ENCODE data around the gene GNAT3. TPM values are rescaled to one million over a fixed set of nuclear protein-coding genes. Genes with fewer than 3 reads are reported as not detected.

Gene GNAT3
- not detected in 2 replicates for total RNA-seq (2014; rRNA removed; shearing (Covaris generic))

GRCh38 chr7:80511964-80512363, at the start of gene GNAT3:
Gene GNAT3 (minus strand): TSS chr7:80512064. CDS start chr7:80511926, 138 bp downstream.
- no peak for DNase-seq (ENCODE audit: low spot score)

DNA sequence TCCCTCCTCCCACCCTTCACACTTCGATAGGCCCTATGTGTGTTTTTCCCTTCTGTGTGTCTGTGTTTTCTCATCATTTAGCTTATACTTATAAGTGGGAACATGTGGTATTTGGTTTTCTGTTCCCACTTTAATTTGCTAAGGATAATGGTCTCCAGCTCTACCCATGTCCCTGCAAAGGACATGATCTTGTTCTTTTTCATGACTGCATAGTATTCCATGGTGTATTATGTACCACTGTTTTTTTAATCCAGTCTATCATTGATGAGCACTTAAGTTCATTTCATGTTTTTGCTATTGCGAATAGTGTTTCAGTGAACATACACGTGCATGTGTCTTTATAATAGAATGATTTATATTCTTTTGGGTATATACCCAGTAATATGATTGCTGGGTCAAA, 46.3 kb upstream of the GNAT3 start:
- no peak for DNase-seq (ENCODE audit: low spot score)

DNA sequence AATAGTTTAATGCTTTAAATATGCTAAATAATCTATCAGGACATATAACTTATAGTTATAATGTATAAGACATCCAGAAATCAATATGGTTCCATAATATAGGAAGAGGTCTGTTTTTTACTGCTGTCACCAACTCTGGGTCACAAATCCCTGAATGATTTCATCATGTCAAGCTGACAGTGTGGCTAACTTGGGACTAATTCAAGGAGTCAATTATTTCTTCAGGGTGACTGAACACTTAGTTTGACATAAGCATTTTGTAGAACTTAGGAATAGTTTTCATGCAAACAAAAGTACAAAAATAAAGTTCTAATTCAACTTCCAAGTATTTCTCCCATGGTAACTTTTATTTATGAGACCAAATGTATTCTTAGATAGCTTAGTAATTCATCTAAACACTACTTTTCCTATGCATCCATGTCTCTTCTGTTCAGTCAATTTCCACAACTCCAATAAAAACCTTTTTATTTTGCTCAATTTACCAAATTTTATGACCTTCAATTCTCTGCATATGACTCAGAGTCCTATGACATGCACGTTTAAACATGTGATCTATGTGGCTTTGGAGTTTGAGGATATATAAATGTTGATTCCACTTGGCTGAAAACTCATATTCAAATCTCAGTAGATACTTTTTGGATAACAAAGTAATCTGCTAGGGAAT, 40.3 kb upstream of the GNAT3 start:
- peak; percentile 11 for DNase-seq (ENCODE audit: low spot score)

- no peak for DNase-seq (ENCODE audit: low spot score)
These were observed 38.1 kb upstream of the GNAT3 start for GRCh38 chr7:80550005-80550404.

GRCh38 chr7:80548840-80549530, 37.1 kb upstream of the GNAT3 start:
- DNase-seq (ENCODE audit: low spot score): no peak

DNA sequence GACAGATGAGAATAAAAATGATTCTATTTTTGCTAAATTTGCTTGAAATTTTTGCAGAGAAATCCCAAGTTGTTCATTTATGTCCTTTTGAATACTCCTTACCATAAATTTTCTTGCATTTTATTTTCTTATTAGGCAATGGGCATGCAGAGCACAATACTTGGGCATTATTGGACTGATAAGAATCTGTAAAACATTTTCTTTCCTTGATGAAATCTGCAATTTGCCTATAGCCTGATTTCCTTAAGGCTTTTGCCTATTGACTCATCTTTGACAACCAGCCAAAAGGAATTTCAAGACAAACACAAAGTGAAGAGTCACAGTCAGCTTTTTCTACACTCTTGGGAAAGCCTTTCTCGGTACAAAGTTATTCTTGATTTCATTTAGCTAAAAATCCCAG, 30.5 kb upstream of the GNAT3 start:
- DNase-seq (ENCODE audit: low spot score): peak; percentile 62

- no peak for DNase-seq (ENCODE audit: low spot score)
These were observed 29.0 kb upstream of the GNAT3 start for GRCh38 chr7:80540836-80541235.

GRCh38 chr7:80537091-80537490, 25.2 kb upstream of the GNAT3 start:
- no peak for DNase-seq (ENCODE audit: low spot score)

DNA sequence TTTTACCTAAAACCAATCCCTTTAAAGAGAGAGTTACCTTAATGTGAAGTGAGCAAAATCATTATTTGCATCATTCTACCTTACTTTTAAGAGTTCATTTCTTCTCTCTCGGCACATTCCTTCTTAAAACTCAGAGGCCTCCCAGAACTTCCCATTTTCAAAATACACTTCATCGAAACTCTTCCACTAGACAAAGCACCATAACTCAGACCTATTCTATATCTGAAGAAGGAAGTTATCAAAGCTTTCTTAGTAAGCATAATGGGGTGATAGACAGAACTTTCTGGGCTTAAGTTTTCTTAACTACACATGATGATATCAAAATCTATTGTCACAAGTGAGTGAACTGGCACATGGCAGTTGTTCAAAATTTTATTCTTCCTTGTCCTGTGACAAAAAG, 24.6 kb upstream of the GNAT3 start:
- no peak for DNase-seq (ENCODE audit: low spot score)

DNA sequence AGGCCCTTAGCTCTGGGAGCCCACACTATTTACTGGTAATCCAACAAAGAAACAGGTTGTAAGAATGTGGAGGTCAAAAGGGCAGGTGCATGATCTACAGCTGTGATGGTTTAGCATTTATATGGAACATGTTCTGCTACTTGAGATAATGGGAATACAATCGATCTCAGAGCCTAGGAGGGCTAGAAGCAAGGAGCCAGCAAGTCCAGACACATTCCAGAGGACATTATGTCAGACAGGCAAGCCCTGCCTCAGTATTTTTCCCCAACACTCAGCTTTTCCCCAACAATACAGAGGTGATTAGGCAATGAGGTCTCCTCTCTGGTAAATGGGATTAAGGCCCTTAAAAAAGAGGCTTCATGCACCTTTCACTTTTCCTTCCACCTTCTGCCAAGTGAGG, 21.4 kb upstream of the GNAT3 start:
- DNase-seq (ENCODE audit: low spot score): no peak

DNA sequence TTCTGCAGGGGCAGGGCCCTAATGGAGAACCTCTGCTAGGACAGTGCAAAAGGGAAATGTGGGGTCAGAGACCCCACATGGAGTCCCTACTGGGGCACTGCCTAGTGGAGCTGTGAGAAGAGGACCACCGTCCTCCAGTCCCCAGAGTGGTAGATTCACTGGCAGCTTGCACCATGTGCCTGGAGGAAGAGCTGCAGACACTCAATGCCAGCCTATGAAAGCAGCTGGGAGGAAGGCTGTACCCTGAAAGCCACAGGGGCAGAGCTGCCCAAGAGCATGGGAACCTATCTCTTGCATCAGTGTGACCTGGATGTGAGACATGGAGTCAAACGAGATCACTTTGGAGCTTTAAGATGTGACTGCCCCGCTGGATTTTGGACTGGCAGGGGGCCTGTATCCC, 20.3 kb upstream of the GNAT3 start:
- DNase-seq (ENCODE audit: low spot score): no peak

- no peak for DNase-seq (ENCODE audit: low spot score)
These were observed 18.3 kb upstream of the GNAT3 start for GRCh38 chr7:80530136-80530535.

DNA sequence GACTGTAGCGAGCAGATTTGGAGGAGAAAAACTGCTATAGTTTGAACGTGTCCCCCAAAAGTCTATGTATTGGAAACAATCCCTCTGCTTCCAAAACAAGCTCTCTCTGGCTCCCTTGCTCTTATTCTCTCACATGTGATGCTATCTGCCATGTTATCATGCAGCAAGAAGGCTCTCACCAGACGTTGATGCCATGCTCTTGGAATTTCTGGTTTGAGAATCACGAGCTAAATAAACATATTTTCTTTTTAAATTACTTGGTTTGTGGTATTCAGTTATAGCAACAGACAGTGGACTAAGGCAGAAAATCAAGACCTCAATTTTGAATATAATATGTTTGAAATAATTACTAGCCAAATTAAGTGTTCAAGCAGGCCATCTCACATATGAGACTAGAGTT, 17.5 kb upstream of the GNAT3 start:
- DNase-seq (ENCODE audit: low spot score): no peak

DNA sequence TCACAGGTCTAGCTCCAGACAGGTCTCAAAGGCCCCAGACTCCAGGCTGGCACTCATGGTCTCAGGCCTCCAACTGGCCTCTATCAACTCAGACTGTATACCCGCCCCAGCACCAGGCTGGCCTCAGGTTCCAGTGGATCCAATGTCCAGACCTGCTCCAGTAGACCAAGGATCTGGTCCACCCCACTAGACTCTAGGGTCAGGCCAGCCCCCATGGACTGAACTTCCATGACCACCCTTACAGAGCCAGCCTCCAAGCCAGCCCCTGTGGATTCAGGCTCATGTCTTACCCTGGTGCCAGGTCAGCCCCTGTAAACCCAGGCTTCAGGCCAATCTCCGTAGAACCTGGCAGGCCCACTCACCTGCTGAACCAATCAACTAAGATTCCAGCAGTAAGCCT, 16.8 kb upstream of the GNAT3 start:
- DNase-seq (ENCODE audit: low spot score): no peak

DNA sequence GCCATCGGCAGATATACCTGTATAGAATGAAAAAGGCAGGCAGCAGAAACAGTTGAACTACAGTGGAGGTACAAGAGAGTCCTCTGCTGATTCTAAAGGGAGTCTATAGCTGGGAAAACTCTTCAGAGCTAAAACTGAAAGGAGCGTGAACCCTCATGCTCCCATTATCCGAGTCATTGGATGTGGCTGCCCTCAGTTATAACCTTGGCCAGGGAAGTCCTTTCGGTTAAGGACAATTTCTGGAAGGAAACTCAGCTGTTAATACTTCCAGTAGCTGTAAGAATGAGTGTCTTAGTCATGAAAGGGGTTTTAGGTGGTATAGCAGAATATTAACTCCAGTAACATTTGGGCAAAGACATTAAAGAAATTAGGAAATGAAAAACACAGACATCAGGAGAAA, 14.6 kb upstream of the GNAT3 start:
- DNase-seq (ENCODE audit: low spot score): no peak

DNA sequence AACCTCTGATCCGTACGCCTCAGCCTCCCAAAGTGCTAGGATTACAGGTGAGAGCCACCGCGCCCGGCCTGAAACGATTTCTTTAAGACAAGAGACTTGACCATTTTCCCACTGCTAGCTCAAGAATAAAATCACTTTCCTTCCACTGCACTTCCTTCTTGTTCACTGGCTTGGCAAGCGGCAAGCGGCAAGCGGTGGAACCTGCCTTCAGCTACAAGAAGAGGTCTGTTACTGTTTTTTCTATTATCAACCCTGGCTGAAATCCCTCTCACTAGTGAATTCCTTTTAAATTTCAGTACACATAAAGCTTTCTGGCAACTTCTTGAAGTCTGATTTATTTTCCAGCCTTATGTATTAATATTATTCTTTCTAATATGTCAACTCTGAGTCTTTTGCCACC, 12.8 kb upstream of the GNAT3 start:
- no peak for DNase-seq (ENCODE audit: low spot score)

- no peak for DNase-seq (ENCODE audit: low spot score)
These were observed 9.9 kb upstream of the GNAT3 start for GRCh38 chr7:80521809-80522208.

DNA sequence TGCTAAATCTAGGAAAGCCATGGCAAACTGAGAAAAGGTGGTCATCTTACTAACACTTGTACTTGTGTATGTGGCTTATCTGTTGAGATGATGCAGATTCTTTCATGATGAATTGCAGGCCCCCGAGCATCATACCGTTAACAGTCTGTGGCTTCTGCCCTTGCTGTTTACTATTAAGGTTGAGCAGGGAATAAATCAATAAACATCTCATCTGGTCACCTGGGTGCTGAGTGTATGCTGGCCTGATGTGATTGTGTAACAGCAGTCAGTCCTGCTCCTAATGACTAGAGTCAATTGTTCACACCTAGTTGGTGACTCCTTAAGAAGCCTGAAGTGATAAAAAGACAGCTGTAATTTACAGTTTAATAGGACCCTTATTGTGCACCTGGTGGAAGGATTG, 8.3 kb upstream of the GNAT3 start:
- no peak for DNase-seq (ENCODE audit: low spot score)

GRCh38 chr7:80517282-80517747, 5.5 kb upstream of the GNAT3 start:
- no peak for DNase-seq (ENCODE audit: low spot score)

DNA sequence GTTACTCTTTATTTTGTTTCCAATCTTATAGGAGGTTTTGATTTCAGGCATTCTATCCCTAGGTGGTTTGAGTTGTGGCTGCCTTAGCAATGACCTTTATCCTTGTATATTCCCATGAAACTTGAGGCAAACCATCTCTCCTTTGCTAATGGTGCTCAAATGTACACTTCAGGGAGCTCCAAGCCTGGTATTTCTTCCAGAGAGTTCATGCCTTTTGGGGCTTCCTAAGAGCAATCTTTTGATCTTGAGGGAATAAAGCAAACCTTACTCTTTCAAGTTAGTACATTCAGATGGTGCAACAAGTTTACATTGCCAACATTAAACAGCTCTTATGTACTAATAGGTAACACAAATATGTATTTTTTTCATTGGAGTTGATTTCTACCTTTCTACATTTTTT, 3.4 kb upstream of the GNAT3 start:
- no peak for DNase-seq (ENCODE audit: low spot score)

DNA sequence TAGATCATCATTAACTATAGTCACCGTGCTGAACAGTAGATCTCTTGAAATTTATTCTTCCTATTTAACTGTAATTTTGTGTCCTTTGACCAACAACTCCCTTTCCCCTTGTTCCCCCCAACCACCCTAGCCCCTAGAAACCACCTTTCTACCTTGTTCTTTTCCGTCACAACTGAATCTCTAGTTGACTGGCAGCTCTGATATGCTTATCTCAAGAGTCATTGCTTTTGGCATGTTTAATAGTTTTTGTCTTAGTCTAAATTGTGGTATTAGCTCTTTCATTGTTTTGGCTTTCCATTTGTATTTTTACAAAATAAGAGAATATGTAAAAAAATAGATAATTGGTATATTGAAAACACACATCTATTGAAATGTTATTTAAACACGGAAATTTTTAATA, 1.8 kb downstream of the GNAT3 start:
- no peak for DNase-seq (ENCODE audit: low spot score)

GRCh38 chr7:80508440-80508839, 3.4 kb downstream of the GNAT3 start:
- DNase-seq (ENCODE audit: low spot score): peak; percentile 8

DNA sequence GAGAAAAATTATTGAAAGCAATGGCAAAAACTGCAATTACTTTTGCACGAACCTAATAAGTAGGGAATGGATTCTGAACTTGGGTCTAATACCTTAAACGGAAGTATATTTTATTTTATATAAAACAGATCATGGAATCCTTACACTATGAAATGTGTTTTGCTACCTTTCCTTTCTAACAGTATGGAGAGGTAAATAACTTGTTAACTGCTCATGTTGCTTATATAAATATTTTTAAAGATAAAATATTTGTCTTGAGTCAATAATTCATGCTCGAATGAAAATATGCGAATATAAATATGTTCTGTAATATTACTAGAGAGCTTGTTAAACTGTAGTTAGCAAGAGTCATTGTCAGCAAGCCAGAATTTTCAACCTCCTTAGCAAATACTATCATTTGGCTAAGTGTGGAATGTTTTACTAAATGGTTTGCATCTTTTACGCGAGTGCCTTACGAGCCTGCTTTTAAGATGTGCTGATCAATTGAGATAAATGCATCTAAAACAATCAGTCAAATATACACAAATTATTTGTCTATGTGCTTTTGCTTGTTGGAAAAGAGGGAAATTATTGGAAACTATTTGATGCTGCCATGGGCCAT, 5.9 kb downstream of the GNAT3 start:
- DNase-seq (ENCODE audit: low spot score): no peak
